ENCODE data around the gene DACT3.

GRCh38 chr19:46621191-46622117, 39.5 kb downstream of the DACT3 start:
- TF ChIP-seq ZNF274 (IDR thresholded peaks at IDR 0.05; ENCODE audit: low read depth, low read length) (no peak), SUZ12 (IDR thresholded peaks at IDR 0.05; ENCODE audit: extremely low read depth, insufficient read depth, insufficient read length) (no peak)
